ENCODE results near the gene PLBD1.

DNA sequence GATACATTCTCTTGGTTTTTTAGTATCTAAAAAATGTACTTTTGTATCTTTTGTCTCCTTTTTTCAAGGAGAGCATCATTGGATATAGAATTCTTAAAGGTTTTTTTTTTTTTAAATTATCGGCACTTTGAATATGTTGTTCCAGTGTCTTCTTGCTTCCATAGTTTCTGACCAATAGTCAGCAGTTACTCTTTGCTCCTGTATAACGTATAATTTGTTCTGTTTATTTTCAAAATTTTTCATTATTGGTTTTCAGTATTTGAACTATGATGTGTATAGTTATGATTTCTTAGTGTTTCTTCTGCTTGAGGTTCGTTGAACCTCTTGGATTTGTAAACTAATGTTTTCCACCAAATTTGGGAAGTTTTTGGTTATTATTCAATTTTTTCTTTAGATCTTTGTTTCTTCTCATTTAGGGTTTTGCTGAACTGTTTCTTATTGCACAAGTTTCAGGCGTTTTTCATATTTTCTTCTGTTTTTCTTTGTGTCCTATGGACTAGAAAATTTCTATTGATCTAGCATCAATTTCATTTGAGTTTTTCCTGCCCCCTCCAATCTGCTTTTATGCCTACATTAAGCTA is 93.9 kb downstream of the PLBD1 start:
- TF ChIP-seq, protein P1, sequence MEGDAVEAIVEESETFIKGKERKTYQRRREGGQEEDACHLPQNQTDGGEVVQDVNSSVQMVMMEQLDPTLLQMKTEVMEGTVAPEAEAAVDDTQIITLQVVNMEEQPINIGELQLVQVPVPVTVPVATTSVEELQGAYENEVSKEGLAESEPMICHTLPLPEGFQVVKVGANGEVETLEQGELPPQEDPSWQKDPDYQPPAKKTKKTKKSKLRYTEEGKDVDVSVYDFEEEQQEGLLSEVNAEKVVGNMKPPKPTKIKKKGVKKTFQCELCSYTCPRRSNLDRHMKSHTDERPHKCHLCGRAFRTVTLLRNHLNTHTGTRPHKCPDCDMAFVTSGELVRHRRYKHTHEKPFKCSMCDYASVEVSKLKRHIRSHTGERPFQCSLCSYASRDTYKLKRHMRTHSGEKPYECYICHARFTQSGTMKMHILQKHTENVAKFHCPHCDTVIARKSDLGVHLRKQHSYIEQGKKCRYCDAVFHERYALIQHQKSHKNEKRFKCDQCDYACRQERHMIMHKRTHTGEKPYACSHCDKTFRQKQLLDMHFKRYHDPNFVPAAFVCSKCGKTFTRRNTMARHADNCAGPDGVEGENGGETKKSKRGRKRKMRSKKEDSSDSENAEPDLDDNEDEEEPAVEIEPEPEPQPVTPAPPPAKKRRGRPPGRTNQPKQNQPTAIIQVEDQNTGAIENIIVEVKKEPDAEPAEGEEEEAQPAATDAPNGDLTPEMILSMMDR (conservative IDR thresholded peaks at IDR 0.05; ENCODE audit: low read depth, low read length): no peak
- no peak for TF ChIP-seq EZH2 (IDR thresholded peaks at IDR 0.05; ENCODE audit: borderline replicate concordance, low read depth, low read length, poor library complexity, severe bottlenecking)

All from A673 (cell line).